GM19351 (cell line): ENCODE measurements around the gene NAB1.
A peak's percentile ranks its signal among the peaks of the same experiment; 100 is the strongest.
"Not testable (repeated sequence)": the region's sequence is repeated elsewhere in the genome, so short reads cannot be mapped to it uniquely, and the experiment has no call there.

Experiments
- ATAC-seq: cut with Tn5 transposase; IDR thresholded peaks from one replicate; pipeline ENCODE4 v1.9.1; 2021; ENCODE audit warnings: mild to moderate bottlenecking, moderate library complexity; ENCODE audit not compliant: unreplicated experiment

The NAB1 gene

DNA sequence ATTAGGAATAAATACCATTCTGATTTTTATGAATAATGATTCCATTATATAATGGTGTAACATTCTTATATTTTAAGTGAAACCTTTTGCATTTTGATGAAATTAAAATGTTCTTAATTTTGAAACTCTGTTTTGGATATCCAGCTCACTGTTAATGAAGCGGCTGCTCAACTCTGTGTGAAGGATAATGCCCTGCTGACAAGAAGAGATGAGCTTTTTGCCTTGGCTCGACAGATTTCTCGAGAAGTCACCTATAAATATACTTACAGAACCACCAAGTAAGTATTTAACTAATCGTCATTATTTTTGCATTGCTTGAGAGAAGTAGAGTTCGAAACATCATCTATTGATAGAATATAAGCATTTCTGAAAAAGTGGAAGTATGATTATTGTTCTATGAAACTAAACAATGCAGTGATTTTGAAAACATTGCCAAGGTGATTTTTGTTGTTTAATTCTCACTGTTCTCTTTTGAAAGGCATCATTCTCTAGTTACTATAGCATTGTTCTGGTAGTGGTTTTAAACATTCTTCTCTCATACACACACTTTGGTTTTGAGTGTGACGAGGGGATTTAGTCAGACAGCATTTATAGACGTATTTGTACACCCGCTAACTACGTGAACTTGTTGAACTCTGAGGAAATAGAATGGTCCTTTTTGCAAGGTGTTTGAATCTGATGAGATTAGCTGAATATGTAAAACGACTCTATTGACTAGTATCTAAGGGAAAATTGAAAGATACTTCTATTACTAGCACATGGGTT, 21.5 kb downstream of the NAB1 start:
- no peak for ATAC-seq

- peak; percentile 53 for ATAC-seq
Measured at GRCh38 chr2:190674966-190675650, 26.2 kb downstream of the NAB1 start.

DNA sequence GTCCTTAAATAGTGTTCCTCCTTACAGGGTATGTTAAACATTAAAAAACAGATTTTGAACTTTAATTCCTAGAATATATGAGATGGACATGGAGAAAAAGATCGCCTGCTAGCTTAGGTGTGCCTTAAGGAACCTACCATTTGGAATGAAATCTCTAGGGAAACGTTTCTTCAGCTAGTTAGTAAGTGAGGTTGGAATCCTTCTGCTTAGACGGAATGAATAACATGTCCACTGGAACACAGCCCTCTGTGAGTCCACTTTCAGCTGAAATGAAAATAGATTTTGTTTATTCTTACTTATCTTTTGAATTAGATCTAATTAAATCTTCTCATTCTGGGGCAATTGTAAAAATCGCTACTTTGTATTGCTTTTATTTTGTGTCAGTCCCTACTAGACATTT, 28.4 kb downstream of the NAB1 start:
- no peak for ATAC-seq

- ATAC-seq = peak; percentile 52
Measured at GRCh38 chr2:190678444-190679162, 29.7 kb downstream of the NAB1 start.

GRCh38 chr2:190679391-190679790, 30.5 kb downstream of the NAB1 start:
- no peak for ATAC-seq

DNA sequence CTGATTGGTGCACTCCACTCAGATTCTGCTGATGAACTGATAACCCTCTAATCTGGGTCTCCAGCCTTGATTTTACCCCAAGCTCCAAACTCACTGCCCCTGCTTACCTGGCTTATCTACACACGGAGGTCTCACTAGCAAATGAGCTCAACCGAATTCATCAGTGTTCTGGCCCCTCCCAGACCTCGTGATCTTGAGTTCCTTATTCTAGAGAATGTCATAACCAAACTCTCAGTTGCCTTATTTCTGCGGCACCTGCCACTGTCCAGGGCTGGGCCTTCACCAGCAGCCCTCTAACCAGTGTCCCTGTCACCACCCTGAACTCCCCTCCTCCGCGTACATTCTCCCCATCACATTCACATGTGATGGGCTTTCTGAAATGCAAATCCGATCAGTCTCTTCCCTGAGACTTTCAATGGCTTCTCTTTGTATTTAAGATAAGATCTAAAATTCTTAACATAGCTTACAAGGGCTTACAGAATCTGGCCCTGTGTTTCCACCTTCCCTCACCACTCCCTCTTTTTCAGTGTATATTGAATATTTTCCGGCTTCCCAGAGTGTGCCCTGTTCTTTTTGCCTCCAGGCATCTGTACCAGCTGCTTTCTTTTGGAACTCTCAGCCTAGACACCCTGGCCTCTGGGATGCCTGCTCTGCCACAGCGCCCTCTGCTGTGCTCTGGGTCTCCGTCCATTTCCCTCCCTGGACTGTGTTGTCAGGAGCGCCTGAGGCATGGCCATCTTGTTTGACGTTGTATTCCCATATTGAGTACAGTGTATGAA, 31.1 kb downstream of the NAB1 start:
- peak; percentile 58 for ATAC-seq

DNA sequence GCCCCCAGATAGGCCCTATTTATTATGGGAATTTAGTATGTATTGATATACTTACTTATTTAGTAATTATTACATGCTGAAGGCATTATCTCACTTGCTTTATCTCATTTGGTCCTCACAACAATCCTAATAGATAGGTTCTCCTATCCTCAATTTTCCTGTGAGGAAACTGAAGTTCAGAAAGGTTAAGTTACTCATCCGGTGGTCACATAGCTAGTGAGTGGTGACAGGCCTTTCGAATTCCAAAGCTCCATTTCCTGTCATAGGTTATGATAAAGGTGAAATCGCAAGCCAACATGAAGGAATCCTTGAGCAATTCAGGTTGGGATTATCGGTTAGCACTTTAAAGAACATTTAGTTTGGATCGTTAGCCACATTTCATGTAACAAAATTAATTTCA, 33.3 kb downstream of the NAB1 start:
- no peak for ATAC-seq

DNA sequence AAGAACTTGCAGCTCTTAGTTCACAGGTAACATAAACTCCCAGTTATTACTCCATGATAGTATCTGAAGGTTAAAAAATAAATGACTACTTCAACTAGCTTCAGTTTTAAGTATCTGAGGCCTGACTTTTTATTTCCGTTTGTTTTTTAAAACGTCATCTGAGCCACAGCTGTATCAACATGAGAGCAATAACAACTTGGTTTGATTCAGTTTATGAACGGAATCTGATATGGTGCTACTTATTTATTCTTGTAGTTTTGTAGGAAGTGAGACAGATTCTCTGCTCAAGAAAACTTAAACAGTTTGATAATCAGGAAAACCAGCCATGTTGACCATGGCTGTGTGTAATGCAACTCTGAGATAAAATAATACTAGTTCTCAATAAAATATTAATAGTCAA, 34.9 kb downstream of the NAB1 start:
- ATAC-seq = no peak

DNA sequence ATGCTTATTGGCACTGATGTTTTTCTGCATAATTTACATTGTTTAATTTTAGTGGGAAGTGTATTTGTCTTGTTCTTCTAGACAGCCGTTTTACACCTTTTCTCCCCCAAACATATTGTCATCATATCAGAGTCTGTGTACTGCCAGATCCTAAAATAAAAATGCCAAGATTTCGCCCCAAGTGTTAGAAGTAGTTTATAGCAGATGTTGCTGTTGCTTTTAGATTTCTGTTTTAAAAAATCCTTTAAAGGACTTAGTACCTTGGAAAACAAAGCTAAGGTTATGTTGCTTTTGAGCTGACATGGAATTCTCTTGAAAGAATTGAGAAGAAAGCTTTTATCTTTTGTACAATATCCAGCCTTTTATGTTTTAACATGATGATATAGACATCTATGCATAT, 36.0 kb downstream of the NAB1 start:
- ATAC-seq = no peak

DNA sequence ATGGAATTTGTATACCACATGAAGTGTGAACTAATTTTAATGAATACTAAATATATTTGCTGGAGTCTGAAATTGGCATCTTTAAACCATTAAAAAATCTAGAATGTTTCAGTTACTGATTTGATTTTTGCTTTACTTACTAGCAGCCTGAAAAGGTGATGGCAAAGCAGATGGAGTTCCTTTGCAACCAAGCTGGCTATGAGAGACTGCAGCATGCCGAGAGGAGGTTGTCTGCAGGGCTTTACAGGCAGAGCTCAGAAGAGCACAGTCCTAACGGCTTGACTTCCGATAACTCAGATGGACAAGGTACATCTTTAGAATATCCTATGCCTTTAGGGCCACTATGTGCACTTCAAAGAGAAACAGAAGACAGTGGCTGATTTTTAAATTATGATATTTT, 36.5 kb downstream of the NAB1 start:
- no peak for ATAC-seq

GRCh38 chr2:190693533-190694232, 44.8 kb downstream of the NAB1 start:
- peak; percentile 63 for ATAC-seq

DNA sequence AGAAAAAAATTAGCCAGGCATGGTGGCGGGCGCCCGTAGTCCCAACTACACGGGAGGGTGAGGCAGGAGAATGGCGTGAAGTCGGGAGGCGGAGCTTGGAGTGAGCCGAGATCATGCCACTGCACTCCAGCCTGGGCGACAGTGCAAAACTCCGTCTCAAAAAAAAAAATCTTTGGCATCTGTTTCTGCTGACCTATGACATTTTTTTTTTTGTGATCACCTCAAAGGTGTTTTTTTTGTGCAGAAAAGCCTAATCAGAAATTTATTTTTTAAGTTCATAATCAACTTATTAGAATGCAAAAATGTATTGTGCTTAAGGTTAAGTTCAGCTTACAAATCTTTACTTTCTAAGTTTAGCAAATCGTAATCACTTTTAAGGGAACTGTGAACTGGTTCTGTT, 45.6 kb downstream of the NAB1 start:
- ATAC-seq = no peak

DNA sequence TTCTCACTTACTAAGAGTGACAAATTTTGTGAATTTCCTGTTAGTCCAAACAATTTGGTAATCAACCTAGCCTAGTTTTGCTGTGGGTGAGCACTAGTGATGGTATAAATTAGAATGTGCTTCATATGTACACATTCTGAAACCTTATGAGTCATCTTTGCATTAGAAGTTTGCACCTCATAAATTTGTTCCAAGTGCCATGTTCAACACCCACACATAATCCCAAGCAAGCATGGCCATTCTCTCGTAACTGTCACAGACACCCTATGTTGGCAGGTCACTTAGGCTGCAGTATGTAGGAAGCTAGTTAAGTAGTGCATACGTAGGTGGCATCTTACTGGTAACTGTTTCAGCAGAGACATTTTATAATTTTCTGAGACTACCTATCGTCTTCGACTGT, 46.9 kb downstream of the NAB1 start:
- ATAC-seq = peak; percentile 62

DNA sequence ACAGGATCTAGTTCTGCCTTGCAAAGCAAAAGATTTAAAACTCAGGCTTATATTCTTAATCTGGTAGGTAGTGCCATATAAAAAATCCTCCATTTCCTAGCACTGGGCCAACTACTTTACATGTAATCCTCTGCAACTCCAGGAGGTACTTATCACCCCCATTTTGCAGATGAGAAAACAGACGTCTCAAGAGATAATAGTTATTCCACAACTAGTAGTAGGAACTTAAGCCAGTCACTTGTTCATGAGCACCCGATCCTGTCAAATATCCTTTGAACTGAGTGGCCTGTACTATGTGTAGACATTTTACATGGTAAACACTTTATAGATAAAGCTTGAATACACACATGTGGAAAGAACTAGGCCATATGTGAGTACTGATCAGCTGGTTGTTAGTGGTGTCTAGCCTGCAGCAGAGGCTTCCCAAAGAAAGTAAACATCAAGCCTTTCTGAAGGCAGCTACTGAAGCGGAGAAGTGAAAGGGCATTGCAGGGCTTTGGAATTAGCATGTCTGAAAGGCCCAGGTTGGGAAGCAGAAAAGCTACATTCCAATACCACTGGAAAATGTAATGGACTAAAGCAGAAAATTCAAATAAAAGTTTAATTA, 48.0 kb downstream of the NAB1 start:
- no peak for ATAC-seq

- ATAC-seq = no peak
Measured at GRCh38 chr2:190697421-190697820, 48.5 kb downstream of the NAB1 start.

DNA sequence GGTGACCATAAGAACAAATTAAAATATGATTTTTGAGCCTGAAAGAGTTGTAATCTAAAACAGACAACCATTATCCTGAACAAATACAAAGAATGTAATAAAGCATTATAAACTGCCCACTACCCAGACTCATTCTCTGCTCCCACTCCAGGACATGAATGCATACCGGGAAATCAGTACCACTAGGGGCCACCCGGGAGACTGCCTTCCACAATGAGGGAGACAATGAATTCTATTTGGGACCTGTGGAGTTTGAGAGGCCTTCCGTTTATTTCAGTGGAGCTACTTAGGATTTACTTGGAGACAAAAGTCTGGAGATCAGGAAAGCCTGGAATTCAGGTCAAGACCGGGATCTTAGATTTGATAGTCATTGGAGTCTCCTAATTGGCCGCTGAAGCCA, 50.0 kb downstream of the NAB1 start:
- no peak for ATAC-seq

- peak; percentile 79 for ATAC-seq
Measured at GRCh38 chr2:190701586-190701985, 52.7 kb downstream of the NAB1 start.

- ATAC-seq = no peak
Measured at GRCh38 chr2:190705280-190705679, 56.4 kb downstream of the NAB1 start.

- ATAC-seq = peak; percentile 57
Measured at GRCh38 chr2:190707726-190708125, 58.8 kb downstream of the NAB1 start.

GRCh38 chr2:190708650-190709049, 59.8 kb downstream of the NAB1 start:
- not testable (repeated sequence) for ATAC-seq
